CD4-positive, alpha-beta T cell treated with Interleukin-17A for 1 hour (primary cell): ENCODE measurements around the gene PVALB.
A peak's percentile ranks its signal among the peaks of the same experiment; 100 is the strongest.

Experiments used
- DNase-seq: peaks from one replicate; pipeline ENCODE4 v3.0.0-alpha.2; 2020

PVALB gene

GRCh38 chr22:36809351-36809750 lies 7.5 kb downstream of the PVALB start:
- no peak for DNase-seq

GRCh38 chr22:36808721-36809344 lies 8.0 kb downstream of the PVALB start:
- DNase-seq, result no peak

DNA sequence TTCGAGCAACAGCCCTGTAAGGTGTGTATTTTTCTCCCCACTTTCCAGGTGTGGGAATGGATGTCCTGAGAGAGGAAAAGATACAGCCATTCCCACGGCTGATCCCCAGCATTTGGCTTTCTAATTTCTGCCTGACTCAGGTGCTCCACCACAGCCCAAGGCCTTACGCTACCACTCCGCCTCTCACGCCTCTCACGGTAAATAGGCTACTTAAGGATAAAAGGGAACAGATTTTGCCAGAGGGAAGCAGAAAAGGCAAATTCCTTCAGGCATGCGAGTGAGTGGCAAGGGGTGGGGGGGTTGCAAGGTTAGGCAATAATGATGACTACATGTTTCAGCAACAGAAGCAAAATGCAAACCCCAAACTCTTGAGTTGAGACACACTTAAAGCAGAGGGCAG lies 9.2 kb downstream of the PVALB start:
- no peak for DNase-seq

DNA sequence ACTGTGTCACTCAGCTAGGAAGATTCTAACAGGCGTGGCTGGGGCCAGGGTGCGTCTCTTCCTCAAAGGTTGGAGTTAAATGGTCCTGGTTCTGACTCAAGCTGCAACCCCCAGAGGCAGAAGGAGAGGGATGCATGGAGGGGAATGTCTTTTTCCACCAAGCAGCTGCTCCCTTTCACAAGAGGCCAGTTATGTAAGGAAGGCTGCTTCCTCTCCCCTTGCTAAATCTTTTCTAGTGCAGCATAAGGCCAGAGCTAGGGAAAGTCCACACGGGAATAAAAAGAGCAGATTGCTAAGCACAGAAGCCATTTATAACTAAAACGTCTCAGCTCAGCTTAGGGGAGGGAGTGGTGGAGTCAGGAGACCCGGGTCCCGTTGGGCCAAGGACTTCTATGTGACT lies 10.0 kb downstream of the PVALB start:
- DNase-seq, result no peak

- DNase-seq, result no peak
These were observed 13.5 kb downstream of the PVALB start for GRCh38 chr22:36803358-36803757.

- DNase-seq, result no peak
These were observed 18.2 kb downstream of the PVALB start for GRCh38 chr22:36798674-36799066.

- no peak for DNase-seq
These were observed 18.7 kb downstream of the PVALB start for GRCh38 chr22:36797911-36798673.

- DNase-seq, result no peak
These were observed 19.5 kb downstream of the PVALB start for GRCh38 chr22:36797374-36797773.

GRCh38 chr22:36796552-36797175 lies 20.2 kb downstream of the PVALB start:
- no peak for DNase-seq

GRCh38 chr22:36795633-36796032 lies 21.2 kb downstream of the PVALB start:
- no peak for DNase-seq

DNA sequence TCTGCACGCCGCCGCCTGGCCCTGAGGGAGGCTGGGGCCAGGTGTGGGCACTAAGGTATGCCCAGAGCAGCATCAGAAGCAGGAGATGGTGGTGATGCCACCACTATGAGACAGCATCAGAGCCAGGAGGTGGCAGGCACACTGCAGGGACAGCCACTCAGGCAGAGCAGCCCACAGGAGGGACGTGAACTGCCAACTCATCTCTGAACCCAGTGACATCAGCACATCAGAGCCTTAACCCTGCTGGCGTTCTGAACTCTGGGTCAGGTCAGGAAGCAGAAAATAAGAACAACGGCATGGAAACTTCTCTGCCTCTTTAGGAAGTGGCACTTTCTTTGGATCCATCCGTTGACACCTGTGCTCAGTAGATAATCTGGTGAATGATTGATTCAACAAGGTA lies 26.2 kb downstream of the PVALB start:
- DNase-seq, result no peak

GRCh38 chr22:36787204-36787988 lies 29.4 kb downstream of the PVALB start:
- DNase-seq, result no peak

- DNase-seq, result no peak
These were observed 33.1 kb downstream of the PVALB start for GRCh38 chr22:36783743-36784142.

GRCh38 chr22:36781656-36782627 lies 34.9 kb downstream of the PVALB start:
- peak; percentile 90 for DNase-seq

DNA sequence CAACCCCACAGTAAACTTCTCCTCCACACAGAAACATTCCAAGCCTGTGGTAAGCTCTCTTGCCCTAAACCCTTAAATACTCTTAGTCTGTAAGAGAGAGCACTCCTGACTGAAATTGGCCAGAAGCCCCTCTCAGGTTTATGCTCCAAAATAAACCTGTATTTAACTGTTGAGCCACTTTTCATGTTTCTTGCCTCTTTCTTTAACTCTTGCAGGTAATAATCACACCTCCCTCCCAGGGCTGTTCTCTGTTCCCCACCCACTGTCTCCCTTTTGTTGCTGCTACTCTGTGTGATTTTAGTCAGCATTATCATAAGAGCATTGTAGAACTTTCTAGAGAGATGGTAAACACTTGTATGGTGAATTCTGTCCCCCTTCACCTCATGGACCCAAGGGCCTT lies 38.8 kb downstream of the PVALB start:
- DNase-seq, result no peak

DNA sequence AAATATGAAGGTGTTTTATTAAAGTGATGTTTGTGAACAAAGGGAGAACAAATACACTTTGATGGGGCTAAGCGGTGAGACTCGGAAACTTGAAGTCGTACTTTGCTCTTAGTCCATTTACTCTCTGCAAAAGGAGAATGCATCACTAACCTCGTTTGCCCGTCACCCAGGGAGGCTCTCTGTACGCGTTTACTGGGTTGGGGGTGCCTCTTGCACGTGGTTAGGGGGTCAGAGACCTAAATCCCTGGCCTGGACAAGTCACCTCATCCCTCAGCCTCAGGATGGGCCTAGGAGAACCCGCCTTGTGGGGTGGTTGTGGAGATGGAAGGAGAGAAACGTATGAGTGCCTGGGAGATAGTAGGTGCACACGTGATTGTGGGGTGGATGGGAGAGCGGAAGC lies 40.1 kb downstream of the PVALB start:
- no peak for DNase-seq

DNA sequence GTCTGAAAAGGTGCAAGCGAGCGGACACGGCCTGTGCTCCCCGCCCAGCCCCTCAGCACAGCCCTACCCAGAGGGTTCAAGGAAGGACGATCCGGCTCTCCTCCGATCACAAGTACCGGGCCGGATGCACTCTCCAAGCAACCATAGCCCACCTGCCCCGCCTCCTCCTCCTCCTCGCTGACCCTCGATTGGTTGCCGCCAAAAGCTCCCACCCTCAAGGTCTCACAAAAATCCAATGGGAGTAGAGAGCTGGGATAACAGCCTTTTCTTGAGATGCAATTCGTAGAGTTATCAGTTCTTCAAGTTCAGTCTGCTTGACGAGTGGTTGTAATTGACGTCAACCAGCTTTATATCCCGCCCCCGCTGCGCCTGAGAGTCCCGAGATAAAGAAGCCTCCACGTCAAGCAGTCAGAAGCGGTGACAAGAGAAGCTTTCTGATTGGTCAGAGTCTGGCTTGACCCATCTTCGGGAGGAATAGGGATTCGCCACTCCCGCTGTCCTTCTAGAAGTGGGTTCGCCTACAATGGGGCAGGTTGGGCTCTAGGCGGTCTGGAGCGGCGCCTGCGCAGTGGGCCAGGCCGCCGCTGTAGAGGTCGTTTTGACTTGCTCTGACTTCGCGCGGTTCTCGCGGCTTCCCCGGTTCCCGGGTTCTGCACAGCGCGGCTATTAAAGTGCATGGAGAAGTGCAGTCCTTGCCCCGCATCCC lies 40.7 kb downstream of the PVALB start, which contains the start of gene IFT27:
Gene IFT27, minus strand, starts transcription at position 156 of the 706 bp plus-strand sequence. CDS start 412 bp downstream, outside the sequence.
- DNase-seq, result peak; percentile 100

DNA sequence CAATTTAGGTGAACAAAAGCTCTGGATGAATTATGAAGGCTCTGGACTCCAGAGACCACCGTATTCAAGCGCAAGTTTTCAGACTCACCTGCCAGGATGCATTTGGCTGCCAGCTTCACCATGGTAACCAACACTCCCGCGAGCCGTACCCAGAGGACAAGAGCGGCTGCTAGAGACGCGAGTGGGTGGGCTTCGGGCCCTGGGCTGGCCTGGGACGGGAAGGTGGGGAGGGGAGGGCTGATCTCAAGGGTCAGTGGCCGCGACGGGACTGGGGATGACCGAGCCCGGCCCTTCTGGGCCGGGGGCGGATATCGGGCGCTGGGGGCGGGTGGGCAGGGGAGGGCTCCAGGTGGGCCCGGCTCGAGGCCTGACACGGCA lies 41.3 kb downstream of the PVALB start:
- DNase-seq, result peak; percentile 58

DNA sequence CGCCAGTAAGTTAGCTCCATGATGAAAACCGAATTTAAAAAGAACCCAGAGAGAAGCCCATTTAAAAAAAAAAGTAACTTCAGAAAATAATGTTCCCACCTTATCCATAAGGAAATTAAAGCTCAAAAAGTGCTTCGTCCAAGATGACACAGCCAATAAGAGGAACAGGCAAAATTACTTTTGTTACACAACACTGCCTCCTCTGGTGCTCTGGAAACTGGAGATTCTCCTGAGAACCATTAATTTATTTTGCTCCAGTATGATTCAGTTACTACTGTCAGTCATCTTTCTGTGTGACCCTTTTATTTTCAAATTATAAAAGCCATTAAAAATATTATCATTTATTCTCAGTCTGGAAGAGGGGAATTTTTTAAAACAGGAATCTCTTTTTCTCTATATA lies 42.9 kb downstream of the PVALB start:
- no peak for DNase-seq

DNA sequence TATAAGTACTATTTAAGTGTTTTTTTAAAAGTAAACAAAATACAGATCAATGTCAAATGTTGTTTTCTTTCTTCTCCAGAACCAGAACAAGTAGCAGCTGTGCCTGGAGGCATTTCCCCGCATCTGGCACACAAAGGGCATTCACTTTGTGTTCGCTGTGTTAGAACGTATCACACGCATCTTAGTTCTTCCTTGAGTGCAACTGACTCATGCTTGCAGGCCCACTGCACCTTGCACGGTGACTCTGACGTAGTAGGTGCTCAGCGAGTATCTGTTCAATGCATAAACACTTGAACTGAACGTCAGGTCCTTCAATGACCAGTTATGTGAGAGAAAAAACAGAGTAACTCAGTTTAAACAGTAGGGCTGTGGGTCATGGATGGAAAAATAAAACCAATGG lies 44.4 kb downstream of the PVALB start:
- no peak for DNase-seq

DNA sequence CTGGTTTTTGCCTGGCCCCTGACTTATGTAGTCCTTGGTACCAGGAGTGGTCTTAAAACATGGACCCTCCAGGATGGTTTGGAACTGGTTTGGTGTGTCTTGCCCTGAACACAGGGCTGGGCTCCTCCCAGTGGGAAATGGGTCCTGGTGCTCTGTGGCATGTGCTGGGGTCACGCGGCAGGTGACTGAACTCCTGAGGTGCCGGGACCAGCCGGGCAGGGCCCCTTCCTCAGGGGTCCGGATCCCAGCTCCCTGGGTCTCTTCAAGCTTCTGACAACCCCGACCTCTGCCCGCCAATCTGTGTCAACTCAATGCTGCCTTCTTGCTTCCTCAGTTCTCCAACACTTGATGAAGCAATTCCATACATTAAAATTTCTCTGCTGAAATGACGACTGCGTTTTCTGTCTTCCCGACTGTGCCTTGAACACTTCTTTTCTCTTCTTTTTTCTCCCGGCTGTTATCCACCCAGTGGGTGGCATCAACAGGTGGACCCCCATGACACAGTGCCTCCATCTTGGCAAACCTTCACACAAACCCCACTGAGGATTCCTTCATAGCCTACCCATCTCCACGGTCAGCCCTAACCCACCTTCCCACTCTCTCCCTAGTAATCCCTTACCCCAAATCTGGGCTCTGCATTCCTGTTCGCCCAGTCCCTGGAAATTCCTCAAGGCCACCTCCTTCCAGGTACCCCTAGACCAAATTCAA lies 45.3 kb downstream of the PVALB start:
- no peak for DNase-seq
